GM12878 (cell line): ENCODE results near the gene RPP40. TPM values are rescaled to one million over a fixed set of nuclear protein-coding genes. Genes with fewer than 3 reads are reported as not detected.

Experiments
- ATAC-seq: fragments of 200-7000 bp; cut with Tn5 transposase; 3 replicates; pipeline ENCODE4 v1.9.1; 2020; ENCODE audit warnings: mild to moderate bottlenecking, moderate library complexity
- BruUV-seq: library from RNA; stranded (reverse); fragments of 400-500 nt; replicated peaks from 2 replicates; lab custom pipeline; 2021; lab: Mats Ljungman, UMichigan
- CTCF ChIA-PET: fragments of 300-600 bp; sonication (Branson Sonifier 250); formaldehyde crosslinking; extraction: SDS; loops from one replicate; lab custom pipeline; 2021; ENCODE audit warnings: inconsistent platforms; lab: Yijun Ruan, JAX
- POLR2A ChIA-PET: fragments of 350-600 bp; formaldehyde crosslinking; extraction: SDS; loops from one replicate; lab custom pipeline; 2021; ENCODE audit warnings: inconsistent platforms; lab: Charles Lee
- RAD21 ChIA-PET: fragments of 300-600 bp; sonication (Branson Sonifier 250); formaldehyde crosslinking; loops from one replicate; lab custom pipeline; 2023; ENCODE audit warnings: antibody characterized with exemption; ENCODE audit not compliant: unreplicated experiment; lab: Charles Lee
- SMC1A ChIA-PET: fragments of 300-600 bp; sonication (Branson Sonifier 250); formaldehyde crosslinking; loops from one replicate; lab custom pipeline; 2023; ENCODE audit not compliant: unreplicated experiment, uncharacterized antibody; lab: Charles Lee
- DNase-seq: peaks from one replicate; pipeline ENCODE4 v3.0.0-alpha.2; 2011; ENCODE audit warnings: low read depth, low spot score
- FAIRE-seq: peaks from 3 replicates; lab custom pipeline; 2011; peaks lifted over from hg19 to GRCh38; lab: Jason Lieb, UNC
- H2AFZ ChIP-seq: 2 replicates; pipeline ENCODE4 v1.6.0; 2011; ENCODE audit warnings: low read depth, low read length, control low read depth; ENCODE audit not compliant: control insufficient read depth
- H3K27ac ChIP-seq: 2 replicates; pipeline ENCODE4 v1.5.1; 2011; ENCODE audit warnings: control low read depth; ENCODE audit not compliant: control insufficient read depth, insufficient read depth
- H3K27me3 ChIP-seq, 2 experiments: replicated peaks in 1 of 2; 2 replicates each; pipeline versions ENCODE4 v1.6.0 to v1.6.1; 2011; ENCODE audit warnings: low read length in 1 of 2; ENCODE audit not compliant: control insufficient read depth in 2 of 2, insufficient read depth in 2 of 2
- H3K36me3 ChIP-seq, 2 experiments: 2 replicates each; pipeline ENCODE4 v1.5.1; 2011; ENCODE audit warnings: low read length in 1 of 2; ENCODE audit not compliant: control insufficient read depth in 2 of 2, insufficient read depth in 2 of 2
- H3K4me1 ChIP-seq: 2 replicates; pipeline ENCODE4 v1.6.1; 2011; ENCODE audit warnings: mild to moderate bottlenecking, low read length, moderate library complexity, mixed read lengths; ENCODE audit not compliant: control insufficient read depth, insufficient read depth
- H3K4me2 ChIP-seq: 2 replicates; pipeline ENCODE4 v1.6.0; 2011; ENCODE audit warnings: control low read depth; ENCODE audit not compliant: control insufficient read depth, insufficient read depth
- H3K4me3 ChIP-seq: fragments of 200-600 bp; sonication (generic); 2 replicates; pipeline ENCODE4 v1.5.1; 2016
- H3K79me2 ChIP-seq: 2 replicates; pipeline ENCODE4 v1.6.0; 2011; ENCODE audit warnings: low read length; ENCODE audit not compliant: control insufficient read depth, insufficient read depth
- H3K9ac ChIP-seq: 2 replicates; pipeline ENCODE4 v1.8.0; 2011; ENCODE audit warnings: low read length, control low read depth, mixed read lengths; ENCODE audit not compliant: control insufficient read depth, insufficient read depth
- H3K9me3 ChIP-seq: replicated peaks from 3 replicates; pipeline ENCODE4 v1.5.1; 2011; ENCODE audit warnings: mild to moderate bottlenecking, low read length; ENCODE audit not compliant: control insufficient read depth, insufficient read depth
- H4K20me1 ChIP-seq: 2 replicates; pipeline ENCODE4 v1.6.0; 2011; ENCODE audit not compliant: control insufficient read depth, insufficient read depth
- BHLHE40 ChIP-seq, 2 experiments: fragments of 450-650 bp in 1 of 2; IDR thresholded peaks; 2 replicates each; pipeline ENCODE4 v1.6.1; 2011 to 2017; ENCODE audit warnings: low read depth in 2 of 2, borderline replicate concordance in 1 of 2, improper control_type of control experiment in 1 of 2, low read length in 1 of 2, mild to moderate bottlenecking in 1 of 2
- CBX5 ChIP-seq: sonication (generic); IDR thresholded peaks from 2 replicates; pipeline ENCODE4 v1.6.1; 2016; ENCODE audit warnings: low read depth, moderate library complexity, mild to moderate bottlenecking, inconsistent platforms
- EP300 ChIP-seq, 2 experiments: fragments of 150-350 bp in 1 of 2; IDR thresholded peaks; 2 replicates each; pipeline ENCODE4 v1.6.1; 2011 to 2012; ENCODE audit warnings: low read depth in 2 of 2, low read length in 2 of 2, borderline replicate concordance in 1 of 2, improper control_type of control experiment in 1 of 2, inconsistent platforms in 1 of 2; ENCODE audit not compliant: control insufficient read depth in 1 of 2
- NR2F1 ChIP-seq: fragments of 450-650 bp; conservative IDR thresholded peaks from 2 replicates; pipeline ENCODE4 v1.6.1; 2017; ENCODE audit warnings: mild to moderate bottlenecking
- TARDBP ChIP-seq: IDR thresholded peaks from 2 replicates; pipeline ENCODE4 v1.6.1; 2016; ENCODE audit warnings: borderline replicate concordance
- YY1 ChIP-seq: IDR thresholded peaks from 2 replicates; pipeline ENCODE4 v1.6.1; 2011; ENCODE audit warnings: low read depth, mild to moderate bottlenecking, low read length
- WGBS: methylation state at CpG from one replicate; pipeline ENCODE4 v1.1.6; 2016; ENCODE audit warnings: low lambda C conversion rate; ENCODE audit not compliant: insufficient replicate concordance, insufficient coverage; ENCODE audit errors: missing lambda C conversion rate; 5-methylcytosine and 5-hydroxymethylcytosine counted together
- in situ Hi-C: fragments of 300-500 bp; cut with MboI; formaldehyde crosslinking; loops from 9 replicates; pipeline ENCODE4 v1.14.3; 2018; ENCODE audit warnings: mixed read lengths
- intact Hi-C: fragments of 100-400 bp; cut with micrococcal nuclease; formaldehyde crosslinking; loops from one replicate; pipeline ENCODE4 v1.14.2; 2022; ENCODE audit not compliant: unreplicated experiment
- polyA plus RNA-seq, 11 experiments: library from polyadenylated mRNA; depleted of rRNA in 4 of 11; unstranded in 6 of 11; stranded (reverse) in 5 of 11; fragments of >200 nt; fragmentation: Nextera tagmentation in 4 of 11; fragmentation: Illumina TruSeq in 1 of 11; extraction: Ambion mirVana in 4 of 11; extraction: Trizol in 1 of 11; gene quantifications; 1 replicate in 1 of 11; 2 replicates in 10 of 11; pipeline versions ENCODE4 v1.2.1 to v1.2.3, GENCODE V29; 2011 to 2016; ENCODE audit warnings: inconsistent platforms in 2 of 11, missing spikeins in 2 of 11, low read depth in 1 of 11
- total RNA-seq, 4 experiments: library from RNA; depleted of rRNA in 3 of 4; stranded (reverse); fragments of >200 nt in 3 of 4; fragmentation: Illumina TruSeq in 1 of 4; extraction: Trizol in 1 of 4; gene quantifications; 2 replicates each; pipeline versions ENCODE4 v1.2.1 to v1.2.3, GENCODE V29; 2013 to 2021

The RPP40 gene
- total and polyA plus RNA-seq, 10 of the 15 experiments (the other 5 are each of a cell fraction or from before 2014, with no cell fraction given), result 5.6 to 46.3 (median 21.7) TPM

- ChIA-PET RAD21 (interaction anchor here (0.6 kb wide), 1 partner anchor 821 kb away, joined by 3 read pairs; no protein-coding TSS in a partner anchor), CTCF (interaction anchor here (0.6 to 2.1 kb wide), 14 partner anchors 8 to 589 kb away, joined by 3 to 11 read pairs (median 4); no protein-coding TSS in a partner anchor), SMC1A (interaction anchor here (1.5 kb wide), 2 partner anchors 10 to 89 kb away, joined by 4 to 5 read pairs; no protein-coding TSS in a partner anchor), POLR2A (no interaction called here)
- in situ Hi-C loops, result no loop called here
- H3K4me2 ChIP-seq, result no peak overlapping the region
- no peak overlapping the region for H3K4me3 ChIP-seq
- no peaks in the 10 kb centered on the region for H3K36me3 ChIP-seq
- TF ChIP-seq YY1, result no peak
- no peak for TF ChIP-seq TARDBP
- no peak for TF ChIP-seq BHLHE40 (IDR thresholded peaks at IDR 0.05; ENCODE audit: borderline replicate concordance in 1 of 2, low read depth in 2 of 2, low read length in 1 of 2)
- TF ChIP-seq EP300 (IDR thresholded peaks at IDR 0.05; ENCODE audit: borderline replicate concordance in 1 of 2, control insufficient read depth in 1 of 2, low read depth in 2 of 2, low read length in 2 of 2), result no peak
- no peak for TF ChIP-seq NR2F1
- no peak for TF ChIP-seq CBX5
- no peaks in the 10 kb centered on the region for H3K27me3 ChIP-seq
- no TSS peak for BruUV-seq
- DNase-seq (no peak), FAIRE-seq (no peak), ATAC-seq (no peak)
- H3K79me2 ChIP-seq, result no peaks in the 10 kb centered on the region
- intact Hi-C loops, result no loop called here
- no peak overlapping the region for H3K9ac ChIP-seq
- 96% methylated on average over 6 of the region's 6 CpGs for WGBS
- H2AFZ ChIP-seq, result peak overlapping the region; percentile 49
- no peak overlapping the region for H3K27ac ChIP-seq
- no peaks in the 10 kb centered on the region for H4K20me1 ChIP-seq
- peaks cover 3% of the 10 kb centered on the region; the same call in 1 of the 2 replicates for H3K4me1 ChIP-seq
- no peaks in the 10 kb centered on the region; the same call in 2 of the 3 replicates for H3K9me3 ChIP-seq
Observed at GRCh38 chr6:5031150-5031549, 27.3 kb upstream of the RPP40 start.
